CD1c-positive myeloid dendritic cell (primary cell): ENCODE data around the gene SORD.
"Not testable (repeated sequence)": the region's sequence is repeated elsewhere in the genome, so short reads cannot be mapped to it uniquely, and the experiment has no call there.

Experiments used
- DNase-seq: peaks from one replicate; pipeline ENCODE4 v3.0.0-alpha.2; 2016; ENCODE audit errors: extremely low spot score

The SORD gene

GRCh38 chr15:45022871-45023658 is at the start of gene SORD:
SORD (plus strand) TSS chr15:45023195; CDS start chr15:45023284, 89 bp downstream.
- peak; percentile 94 for DNase-seq

GRCh38 chr15:44976183-44976582 is 46.8 kb upstream of the SORD start:
- not testable (repeated sequence) for DNase-seq

- DNase-seq, result not testable (repeated sequence)
Measured at GRCh38 chr15:44977781-44978180, 45.2 kb upstream of the SORD start.

GRCh38 chr15:44979617-44980339 is 43.2 kb upstream of the SORD start:
- DNase-seq, result not testable (repeated sequence)

- not testable (repeated sequence) for DNase-seq
Measured at GRCh38 chr15:44984144-44984543, 38.9 kb upstream of the SORD start.

GRCh38 chr15:44986346-44987055 is 36.5 kb upstream of the SORD start:
- not testable (repeated sequence) for DNase-seq

- not testable (repeated sequence) for DNase-seq
Measured at GRCh38 chr15:44987711-44988110, 35.3 kb upstream of the SORD start.

- DNase-seq, result not testable (repeated sequence)
Measured at GRCh38 chr15:44988184-44988869, 34.7 kb upstream of the SORD start.

- not testable (repeated sequence) for DNase-seq
Measured at GRCh38 chr15:44988870-44989219, 34.1 kb upstream of the SORD start.

- DNase-seq, result not testable (repeated sequence)
Measured at GRCh38 chr15:44997632-44998031, 25.4 kb upstream of the SORD start.

- no peak for DNase-seq
Measured at GRCh38 chr15:44999105-44999504, 23.9 kb upstream of the SORD start.

- not testable (repeated sequence) for DNase-seq
Measured at GRCh38 chr15:45001180-45001579, 21.8 kb upstream of the SORD start.

GRCh38 chr15:45003731-45004410 is 19.1 kb upstream of the SORD start:
- DNase-seq, result not testable (repeated sequence)

GRCh38 chr15:45004590-45005175 is 18.3 kb upstream of the SORD start:
- not testable (repeated sequence) for DNase-seq

- DNase-seq, result no peak
Measured at GRCh38 chr15:45009046-45009445, 13.9 kb upstream of the SORD start.

GRCh38 chr15:45015114-45015513 is 7.9 kb upstream of the SORD start:
- not testable (repeated sequence) for DNase-seq

GRCh38 chr15:45020222-45020900 is 2.6 kb upstream of the SORD start:
- DNase-seq, result not testable (repeated sequence)

GRCh38 chr15:45020901-45021259 is 2.1 kb upstream of the SORD start:
- DNase-seq, result not testable (repeated sequence)

GRCh38 chr15:45021348-45021747 is 1.6 kb upstream of the SORD start:
- DNase-seq, result no peak

GRCh38 chr15:45023659-45024225 is 747 bp downstream of the SORD start:
- peak; percentile 9 for DNase-seq
